Measurements from ENCODE around the gene ACADVL.
"Not testable (repeated sequence)": the region's sequence is repeated elsewhere in the genome, so short reads cannot be mapped to it uniquely, and the experiment has no call there.

ACADVL gene

GRCh38 chr17:7219812-7220592 is at the start of gene ACADVL, which contains the start of gene DLG4:
Gene ACADVL (plus strand): TSS chr17:7219938. CDS start chr17:7219985, 47 bp downstream.
Gene DLG4 (minus strand): TSS chr17:7219836.
- peak; percentile 85 for DNase-seq (ENCODE audit: low read depth in 2 of 2)

DNA sequence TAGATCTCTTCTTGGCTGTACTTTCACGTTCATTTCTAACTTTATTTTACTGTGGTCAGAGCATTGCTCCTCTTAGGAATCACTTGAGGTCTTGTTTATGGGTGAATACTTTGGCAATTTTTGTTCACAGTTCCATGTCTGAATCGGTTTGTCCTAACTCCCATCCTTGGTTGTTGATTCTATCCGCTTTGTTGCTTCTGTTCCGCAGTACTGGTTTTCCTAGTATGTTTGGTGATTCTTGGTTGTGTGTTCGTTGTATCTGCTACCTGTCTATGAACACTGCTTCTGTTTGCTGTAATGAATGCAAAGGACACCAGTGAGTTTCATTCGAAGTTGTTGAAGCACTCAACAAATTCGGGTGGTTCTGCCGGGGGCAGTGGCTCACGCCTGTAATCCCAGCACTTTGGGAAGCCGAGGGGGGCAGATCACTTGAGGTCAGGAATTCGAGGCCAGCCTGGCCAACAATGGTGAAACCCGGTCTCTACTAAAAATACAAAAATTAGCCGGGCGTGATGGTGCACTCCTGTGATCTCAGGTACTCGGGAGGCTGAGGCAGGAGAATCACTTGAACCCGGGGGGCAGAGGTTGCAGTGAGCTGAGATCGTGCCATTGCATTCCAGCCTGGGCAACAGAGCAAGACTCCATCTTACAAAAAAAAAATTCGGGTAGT is 47.1 kb upstream of the ACADVL start:
- DNase-seq (ENCODE audit: low read depth in 2 of 2) = not testable (repeated sequence)

GRCh38 chr17:7173687-7174602 is 45.8 kb upstream of the ACADVL start:
- peak in 1 of 2 donors; percentile 23 for DNase-seq (ENCODE audit: low read depth in 2 of 2)

GRCh38 chr17:7174603-7175326 is 45.0 kb upstream of the ACADVL start:
- DNase-seq (ENCODE audit: low read depth in 2 of 2) = no peak

DNA sequence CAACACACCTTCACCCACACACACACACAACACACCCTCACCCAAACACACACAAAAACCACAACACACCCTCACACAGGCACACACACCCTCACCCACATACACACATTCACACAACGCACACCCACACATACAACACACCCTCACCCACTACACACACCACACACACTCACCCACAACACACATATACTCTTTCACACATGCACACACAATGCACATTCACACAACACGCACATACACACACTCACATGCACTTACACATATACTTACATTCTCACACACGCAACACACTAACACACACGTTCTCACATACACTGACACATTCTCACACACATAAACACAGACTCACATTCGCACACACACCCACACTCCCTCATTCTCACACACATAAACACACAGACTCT is 44.4 kb upstream of the ACADVL start:
- no peak for DNase-seq (ENCODE audit: low read depth in 2 of 2)

- no peak for DNase-seq (ENCODE audit: low read depth in 2 of 2)
Observed at GRCh38 chr17:7176107-7176840, 43.5 kb upstream of the ACADVL start.

DNA sequence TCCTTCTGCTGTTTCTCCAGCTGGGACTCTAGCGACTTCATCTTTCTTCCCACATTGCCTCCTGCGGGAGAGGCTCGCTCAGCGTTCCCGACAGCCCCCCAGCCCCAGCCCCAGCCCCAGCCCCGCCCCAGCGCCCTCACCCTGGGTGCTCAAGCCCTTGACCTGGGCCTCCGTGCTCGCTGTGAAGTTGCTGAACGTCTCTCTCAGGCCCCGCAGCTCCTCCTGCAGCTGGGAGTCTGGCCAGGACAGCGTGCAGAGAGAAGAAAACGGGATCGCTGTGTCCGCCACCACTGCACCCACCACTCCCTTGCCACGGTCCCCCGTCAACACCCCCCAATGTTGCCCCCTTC is 42.9 kb upstream of the ACADVL start:
- DNase-seq (ENCODE audit: low read depth in 2 of 2) = no peak

DNA sequence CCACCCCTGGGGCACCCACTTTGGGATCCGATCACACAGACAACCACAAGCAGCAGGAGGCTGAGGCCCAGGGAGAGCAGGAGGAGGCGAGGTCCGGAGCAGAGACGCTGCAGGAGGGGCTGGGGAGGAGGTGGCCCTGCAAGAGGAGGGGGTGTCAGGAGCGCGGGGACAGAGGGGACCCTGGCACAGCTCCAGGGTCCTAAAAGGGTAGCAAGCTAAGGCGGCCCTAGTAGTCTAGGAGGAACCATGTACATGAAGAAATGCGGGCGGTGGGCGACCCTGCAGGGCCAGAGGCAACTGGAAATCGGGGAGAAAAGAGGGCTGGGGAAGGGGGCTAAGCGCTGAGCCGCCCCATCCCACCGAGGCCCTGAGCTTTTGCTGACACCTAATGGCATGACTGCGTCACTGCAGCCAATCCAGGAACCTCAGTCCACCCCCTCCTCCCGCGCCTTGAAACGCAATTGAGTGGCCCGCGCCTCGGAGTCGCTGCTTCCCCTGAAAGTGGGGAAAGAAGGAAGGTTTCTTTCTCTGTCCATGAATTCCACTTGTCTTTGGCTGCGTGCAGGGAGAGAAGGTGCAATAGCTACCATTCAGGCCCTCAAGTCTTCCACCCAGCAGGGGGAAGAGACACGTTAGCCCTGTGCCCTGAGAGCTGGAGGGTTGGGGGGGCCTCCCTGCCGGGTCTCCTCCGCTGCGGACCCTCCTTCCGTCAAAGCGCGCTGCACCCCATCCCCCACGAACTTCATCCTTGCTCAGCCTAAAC is 42.4 kb upstream of the ACADVL start:
- DNase-seq (ENCODE audit: low read depth in 2 of 2) = peak; percentile 32 to 48

GRCh38 chr17:7177954-7178477 is 41.7 kb upstream of the ACADVL start:
- no peak for DNase-seq (ENCODE audit: low read depth in 2 of 2)

DNA sequence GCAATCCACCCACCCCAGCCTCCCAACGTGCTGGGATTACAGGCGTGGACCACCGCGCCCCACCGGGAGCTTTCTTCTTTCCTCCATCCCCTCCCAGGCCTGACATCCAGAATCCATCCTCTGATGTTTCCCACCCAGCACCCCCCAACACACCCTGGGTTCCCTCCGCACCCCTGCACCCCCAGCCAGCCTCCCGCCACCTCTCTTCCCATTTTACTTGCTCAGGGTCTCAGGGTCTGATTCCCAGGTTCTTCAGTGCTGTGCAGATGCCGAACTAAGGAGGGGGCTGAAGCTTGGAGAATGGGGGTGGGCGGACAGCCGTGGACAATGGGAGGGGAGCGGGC is 40.8 kb upstream of the ACADVL start:
- no peak for DNase-seq (ENCODE audit: low read depth in 2 of 2)

GRCh38 chr17:7179317-7180254 is 40.2 kb upstream of the ACADVL start, which contains the start of gene ASGR1:
Gene ASGR1 (minus strand): TSS chr17:7179370. CDS start chr17:7178563, 807 bp downstream.
- no peak for DNase-seq (ENCODE audit: low read depth in 2 of 2)

DNA sequence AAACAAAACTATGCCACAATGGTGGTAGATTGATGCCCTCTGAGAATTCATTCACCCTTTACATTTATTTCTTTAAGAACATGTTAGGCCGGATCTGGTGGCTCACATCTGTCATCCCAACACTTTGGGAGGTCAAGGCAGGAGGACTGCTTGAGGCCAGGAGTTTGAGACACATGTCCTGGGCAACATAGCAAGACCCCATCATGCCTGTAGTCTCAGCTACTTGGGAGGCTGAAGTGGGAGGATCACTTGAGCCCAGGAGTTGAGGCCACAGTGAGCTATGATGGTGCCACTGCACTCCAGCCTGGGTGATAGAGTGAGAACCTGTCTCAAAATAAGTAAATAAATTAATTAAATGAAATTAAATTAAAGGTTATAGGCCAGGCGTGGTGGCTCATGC is 37.6 kb upstream of the ACADVL start:
- DNase-seq (ENCODE audit: low read depth in 2 of 2) = not testable (repeated sequence)

DNA sequence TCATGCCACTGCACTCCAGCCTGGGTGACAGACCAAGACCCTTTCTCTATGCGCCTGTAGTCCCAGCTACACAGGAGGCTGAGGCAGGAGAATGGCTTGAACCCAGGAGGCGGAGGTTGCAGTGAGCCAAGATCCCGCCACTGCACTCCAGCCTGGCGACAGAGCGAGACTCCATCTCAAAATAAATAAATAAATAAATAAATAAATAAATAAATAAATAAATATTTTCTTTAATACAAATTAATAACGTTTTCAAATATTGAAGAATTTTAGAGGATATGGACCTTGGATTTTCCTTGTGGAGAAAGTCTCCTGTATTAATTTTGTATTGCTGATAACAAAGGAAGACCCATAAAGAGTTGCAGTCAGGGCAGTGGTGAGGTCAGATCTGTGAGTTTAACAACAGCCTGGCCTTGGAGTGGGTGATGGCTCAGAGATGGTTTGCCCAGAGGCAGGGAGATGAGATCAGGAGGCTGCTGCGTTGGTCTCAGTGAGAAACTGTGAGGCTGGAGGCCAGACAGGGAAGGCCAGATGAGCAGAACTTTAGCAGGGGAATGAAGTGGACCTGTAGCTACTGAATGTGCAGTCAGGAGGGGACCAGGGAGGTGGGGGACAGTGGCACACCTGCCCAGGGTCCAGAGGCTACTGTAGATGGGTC is 36.2 kb upstream of the ACADVL start:
- DNase-seq (ENCODE audit: low read depth in 2 of 2) = no peak

DNA sequence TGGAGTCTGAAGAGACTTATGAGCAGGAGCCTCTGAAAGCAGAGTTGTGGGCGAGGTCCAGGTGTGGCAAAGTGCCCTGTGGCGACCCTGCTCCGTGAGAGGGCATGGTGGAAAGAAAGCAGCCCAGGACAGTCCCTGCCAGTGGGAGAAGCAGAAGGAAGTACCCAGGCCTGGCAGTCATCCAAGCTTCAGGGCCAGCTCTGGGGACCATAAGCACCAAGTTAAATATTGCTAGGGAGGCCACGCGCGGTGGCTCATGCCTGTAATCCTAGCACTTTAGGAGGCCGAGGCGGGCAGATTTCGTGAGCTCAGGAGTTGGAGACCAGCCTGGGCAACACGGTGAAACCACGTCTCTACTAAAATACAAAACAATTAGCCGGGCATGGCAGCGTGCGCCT is 35.6 kb upstream of the ACADVL start:
- DNase-seq (ENCODE audit: low read depth in 2 of 2) = no peak

DNA sequence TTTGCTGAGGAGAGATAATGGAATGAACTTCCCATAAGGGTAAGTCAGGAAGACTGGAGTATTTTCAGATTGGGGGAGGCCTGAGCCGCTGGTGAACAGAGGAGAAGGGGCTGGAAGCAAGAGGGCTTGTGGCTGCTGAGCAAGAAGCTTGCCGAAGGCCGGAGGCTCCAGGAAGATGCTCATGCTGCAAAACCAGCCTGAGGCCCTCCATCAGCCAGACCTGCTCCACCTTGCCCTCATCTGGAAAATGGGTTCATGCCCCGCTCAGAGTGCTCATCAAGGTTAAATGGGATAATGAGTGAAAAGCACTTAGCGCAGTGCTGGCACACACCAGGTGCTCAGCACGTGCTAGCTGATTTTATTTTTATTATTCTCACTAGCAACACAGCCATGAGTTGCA is 35.1 kb upstream of the ACADVL start:
- DNase-seq (ENCODE audit: low read depth in 2 of 2) = no peak

DNA sequence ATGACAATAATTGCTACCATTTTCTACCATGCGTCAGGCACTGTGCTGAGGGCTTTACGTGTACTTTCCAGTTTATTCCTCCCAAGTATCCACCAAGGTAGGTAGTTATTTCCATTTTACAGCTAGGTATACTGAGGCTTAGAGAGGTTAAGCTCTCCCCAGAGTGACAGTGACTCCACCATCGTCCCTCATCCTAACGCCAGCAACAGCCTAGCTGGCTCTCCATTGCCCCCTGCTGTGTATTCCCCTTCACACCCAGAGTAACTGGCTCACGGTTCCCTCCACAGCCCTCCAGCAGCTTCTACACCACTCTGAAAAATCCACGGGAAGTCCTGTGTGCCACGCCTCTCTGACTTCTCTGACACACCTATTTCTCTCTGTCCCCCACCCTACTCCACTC is 33.5 kb upstream of the ACADVL start:
- no peak for DNase-seq (ENCODE audit: low read depth in 2 of 2)

DNA sequence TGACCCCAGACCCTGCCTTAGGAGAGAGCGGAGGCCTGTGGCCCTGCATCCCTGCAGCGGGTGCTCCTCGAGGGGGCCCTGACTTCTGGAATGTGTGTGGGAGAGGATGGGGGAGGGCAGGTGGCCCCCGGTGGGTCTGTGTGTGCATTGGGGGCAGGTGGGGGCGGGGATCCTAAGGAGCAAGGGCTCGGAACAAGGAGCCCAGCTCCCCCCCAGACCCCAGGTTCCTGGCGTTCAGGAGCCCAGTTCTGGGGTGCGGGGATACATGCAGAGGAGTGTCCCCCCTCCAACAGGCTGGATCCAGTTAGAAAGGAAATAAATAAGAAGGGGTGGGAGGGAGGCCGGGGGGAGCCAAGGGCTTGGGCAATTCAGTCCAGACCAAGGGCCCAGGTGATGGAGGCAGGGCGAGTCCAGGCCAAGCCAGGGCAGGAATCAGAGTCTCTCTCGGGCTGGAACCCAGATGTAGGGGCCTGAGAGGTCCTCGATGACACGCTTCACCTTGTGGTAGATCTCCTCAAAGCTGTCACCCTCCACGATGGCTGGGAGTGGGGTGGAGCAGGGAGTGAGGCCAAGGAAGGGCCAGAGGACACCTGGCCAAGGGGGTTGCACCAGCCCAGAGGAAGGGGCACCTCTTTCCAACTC is 29.3 kb upstream of the ACADVL start:
- DNase-seq (ENCODE audit: low read depth in 2 of 2) = no peak

DNA sequence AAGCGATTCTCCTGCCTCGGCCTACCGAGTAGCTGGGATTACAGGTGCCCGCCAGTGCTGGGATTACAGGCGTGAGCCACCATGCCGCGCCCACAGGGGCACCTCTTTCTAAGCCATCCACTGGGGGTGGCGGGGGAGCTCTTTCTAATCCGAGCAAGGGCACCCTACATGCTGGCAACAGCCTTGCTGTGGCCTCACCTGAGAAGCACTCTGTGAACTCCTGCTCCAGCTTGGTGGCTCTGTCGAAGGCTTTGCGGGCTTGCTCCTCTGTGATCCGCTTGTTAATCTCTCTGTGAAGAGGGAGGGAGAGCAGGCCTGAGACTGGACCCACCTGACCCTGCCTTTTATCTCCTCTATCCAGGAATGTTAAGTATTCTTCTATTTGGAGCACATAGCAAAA is 28.7 kb upstream of the ACADVL start:
- DNase-seq (ENCODE audit: low read depth in 2 of 2) = no peak

Measured in stimulated activated CD8-positive, alpha-beta memory T cell treated with anti-CD3 and anti-CD28 coated beads, Interleukin-2, amount 100 ng/mL, for 48 hours (primary cell).